GM21381 (cell line): ENCODE measurements around the gene FAM72D.
"Not testable (repeated sequence)": the region's sequence is repeated elsewhere in the genome, so short reads cannot be mapped to it uniquely, and the experiment has no call there.

ENCODE experiments used
- ATAC-seq: cut with Tn5 transposase; IDR thresholded peaks from one replicate; pipeline ENCODE4 v1.9.1; 2021; ENCODE audit warnings: mild to moderate bottlenecking, moderate library complexity; ENCODE audit not compliant: unreplicated experiment

Gene FAM72D

DNA sequence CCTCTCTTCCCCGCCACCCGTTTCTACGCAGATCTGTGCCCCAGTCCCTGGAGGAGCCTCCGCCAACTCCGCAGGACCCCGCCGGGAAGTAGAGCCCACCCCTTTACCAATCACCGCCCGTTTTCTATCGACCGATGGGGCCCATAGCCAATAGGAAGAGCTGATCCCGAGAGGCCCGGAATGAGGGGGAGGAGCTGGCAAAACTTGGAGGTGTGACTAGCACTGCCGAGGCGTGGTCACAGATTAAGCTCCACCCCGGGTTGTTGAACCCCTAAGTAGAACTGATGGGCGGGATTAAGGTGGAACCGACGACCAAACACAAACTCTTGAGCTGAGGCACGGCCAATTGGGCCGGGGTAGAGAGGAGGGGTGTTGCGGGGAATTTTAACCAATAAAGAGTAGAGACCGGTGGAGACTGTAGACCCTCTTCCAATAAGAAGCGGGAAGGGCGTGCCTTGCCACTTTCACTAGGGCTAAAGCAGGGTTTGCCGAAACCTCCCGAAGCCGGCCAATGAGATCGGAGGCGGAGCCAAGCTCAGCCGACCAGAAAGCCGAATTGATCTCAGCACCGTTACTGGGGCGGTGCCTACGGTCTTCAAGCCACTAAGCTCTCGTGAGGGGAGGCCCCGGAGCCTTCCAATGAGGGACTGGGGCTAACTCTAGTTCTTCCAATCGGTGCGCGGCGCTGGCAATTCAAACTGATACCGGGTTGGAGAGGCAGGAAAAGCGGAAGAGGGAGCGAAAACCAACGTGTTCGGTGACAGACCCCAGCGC is at the start of gene FAM72D, which contains the start of gene SRGAP2B:
TSS of gene FAM72D (plus strand) at position 691 of the 774 bp plus-strand sequence. CDS start 874 bp downstream, outside the sequence.
TSS of gene SRGAP2B (minus strand) at position 45 of the 774 bp plus-strand sequence. CDS start 2,427 bp downstream, outside the sequence.
- ATAC-seq = peak; percentile 78

DNA sequence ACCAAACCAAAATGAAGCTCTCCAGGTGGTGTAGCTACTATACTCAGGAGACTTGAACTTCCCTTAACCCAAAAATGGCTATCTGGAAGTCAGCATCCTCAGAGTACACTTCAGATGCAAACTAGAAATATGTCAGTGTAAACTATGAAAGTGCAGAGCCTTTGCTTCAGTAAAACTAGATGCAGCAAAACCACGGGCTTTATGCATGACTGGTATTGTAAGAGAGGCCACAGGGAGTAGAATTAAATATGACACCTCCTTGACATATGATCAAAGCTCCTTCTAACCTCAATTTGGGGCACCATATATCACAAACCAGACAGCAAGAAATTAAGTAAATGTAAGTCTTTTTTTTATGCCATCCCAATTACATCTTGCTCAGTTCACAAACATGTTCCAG is 48.2 kb upstream of the FAM72D start:
- not testable (repeated sequence) for ATAC-seq

DNA sequence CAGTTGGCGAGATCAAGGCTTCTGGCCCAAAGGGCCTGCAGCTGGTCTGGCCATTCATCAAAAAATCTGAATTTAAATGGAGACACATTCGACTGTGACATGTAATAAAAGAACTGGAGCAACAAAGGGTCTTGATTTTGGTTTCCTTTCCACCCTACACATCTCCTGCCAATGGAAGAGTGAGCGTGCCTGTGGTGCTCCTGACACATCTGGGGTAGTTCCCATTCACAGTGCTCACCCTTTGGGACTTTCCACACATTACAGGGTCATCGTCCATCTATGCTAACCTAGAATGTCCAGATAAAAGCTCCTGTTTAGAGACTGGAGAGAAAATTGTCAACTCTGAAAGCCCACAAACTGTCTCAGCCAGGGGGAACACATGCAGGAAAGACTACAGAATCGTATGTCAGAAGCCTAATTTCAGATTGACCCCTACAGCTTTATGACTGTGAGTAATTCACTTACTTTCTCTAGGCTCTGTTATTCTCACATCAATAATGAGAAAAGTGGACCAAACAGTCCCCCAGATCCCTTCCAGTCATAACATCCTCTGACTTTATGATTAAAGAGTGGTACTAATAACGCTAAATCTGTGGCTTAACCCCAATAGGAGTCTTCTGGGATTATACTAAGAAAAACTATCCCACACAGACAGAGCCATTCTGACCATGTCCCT is 47.5 kb upstream of the FAM72D start:
- not testable (repeated sequence) for ATAC-seq

DNA sequence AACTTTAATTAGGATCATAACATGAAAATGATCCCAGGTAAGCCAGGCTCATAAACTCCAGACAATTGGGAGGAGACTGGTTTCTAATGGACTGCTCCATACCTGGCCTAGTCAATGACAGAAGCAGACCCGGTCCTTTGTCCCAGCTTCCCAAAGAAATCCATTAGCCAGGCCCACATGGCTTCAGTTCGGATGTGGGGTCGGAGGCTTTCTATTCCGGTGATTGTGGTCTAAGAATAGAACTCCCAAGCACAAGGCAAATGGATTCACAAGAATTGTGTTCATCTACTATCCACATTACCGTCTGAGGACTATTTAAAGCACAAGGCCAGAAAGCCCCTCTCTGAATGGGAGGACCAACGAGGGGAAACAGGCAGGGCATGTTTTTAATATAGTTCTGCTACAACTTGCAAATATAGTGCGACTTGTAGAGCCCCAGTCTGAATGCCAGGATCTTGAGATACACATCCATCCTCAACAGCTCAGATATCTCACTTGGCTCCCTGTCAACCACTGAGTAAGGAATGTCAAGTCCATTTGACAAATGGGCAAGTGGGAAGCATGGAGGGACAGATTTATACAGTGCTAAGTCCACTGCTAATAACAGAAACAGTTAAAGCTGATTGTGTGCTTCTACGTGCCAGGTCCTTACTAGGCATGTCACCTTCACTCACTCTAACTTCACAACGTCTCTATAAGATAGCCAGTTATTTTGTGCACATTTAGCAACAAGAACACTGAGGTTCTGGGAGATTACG is 43.6 kb upstream of the FAM72D start:
- ATAC-seq = not testable (repeated sequence)

DNA sequence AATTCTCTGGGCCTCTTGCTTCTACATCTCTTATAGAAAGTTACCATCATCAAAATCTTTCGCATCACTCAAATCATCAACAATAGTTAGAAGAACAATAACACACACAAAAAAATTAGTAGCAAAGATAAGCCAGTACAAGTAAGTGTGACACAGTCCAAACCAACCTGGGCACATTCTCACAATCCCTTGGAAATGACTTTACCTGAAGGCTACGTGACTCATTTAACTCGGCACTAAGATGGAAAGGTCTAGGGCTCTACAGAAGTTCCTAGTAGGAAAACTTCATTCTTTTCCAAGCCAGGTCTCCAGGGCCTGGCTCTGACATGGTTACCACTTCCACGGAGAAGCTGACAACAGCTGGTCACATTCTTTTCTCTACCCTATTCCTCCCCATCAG is 42.3 kb upstream of the FAM72D start:
- ATAC-seq = not testable (repeated sequence)

DNA sequence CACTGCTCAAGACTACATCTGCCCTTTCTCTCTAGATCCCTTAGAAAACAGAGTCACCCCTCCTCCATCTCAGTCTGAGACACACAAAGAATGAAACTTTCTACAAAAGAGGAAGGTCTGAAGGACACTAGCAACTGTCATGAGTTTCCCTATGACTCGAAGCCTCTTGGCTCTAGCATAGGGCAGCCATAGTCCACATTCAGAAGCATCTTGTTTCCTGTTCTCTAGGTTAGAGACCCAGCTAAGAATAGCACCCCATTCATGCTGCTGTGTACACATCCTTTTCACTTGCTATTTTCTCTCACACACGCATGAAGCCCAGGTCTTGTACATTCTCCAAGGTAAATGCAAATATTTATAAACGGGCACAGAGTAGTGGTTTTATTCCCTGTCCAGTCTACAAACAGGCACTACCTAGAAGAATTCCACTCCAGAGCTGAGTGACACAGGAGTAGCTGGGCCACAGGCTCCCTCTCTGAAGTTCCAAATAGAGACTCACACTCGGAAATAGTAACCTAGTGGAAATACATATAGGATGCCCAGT is 40.5 kb upstream of the FAM72D start:
- peak; percentile 96 for ATAC-seq

DNA sequence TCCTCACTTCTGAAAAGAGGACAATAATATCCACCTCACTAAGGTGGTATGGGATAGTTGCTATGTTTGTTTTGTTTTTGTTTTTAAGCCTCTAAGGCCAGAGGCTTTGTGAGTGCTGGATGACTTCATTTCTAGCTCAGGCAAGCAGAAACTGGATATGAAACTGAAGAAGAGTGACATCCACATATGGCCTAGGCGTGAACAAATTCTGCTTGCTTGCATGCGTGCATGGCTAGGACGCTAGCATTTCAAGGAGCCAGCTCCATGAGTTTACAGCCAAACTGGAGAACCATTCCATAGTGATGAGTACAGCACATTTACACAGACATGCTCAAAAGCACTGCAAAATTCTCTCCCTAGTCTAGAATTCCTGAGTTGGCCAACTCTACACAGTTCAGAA is 37.6 kb upstream of the FAM72D start:
- ATAC-seq = peak; percentile 45

DNA sequence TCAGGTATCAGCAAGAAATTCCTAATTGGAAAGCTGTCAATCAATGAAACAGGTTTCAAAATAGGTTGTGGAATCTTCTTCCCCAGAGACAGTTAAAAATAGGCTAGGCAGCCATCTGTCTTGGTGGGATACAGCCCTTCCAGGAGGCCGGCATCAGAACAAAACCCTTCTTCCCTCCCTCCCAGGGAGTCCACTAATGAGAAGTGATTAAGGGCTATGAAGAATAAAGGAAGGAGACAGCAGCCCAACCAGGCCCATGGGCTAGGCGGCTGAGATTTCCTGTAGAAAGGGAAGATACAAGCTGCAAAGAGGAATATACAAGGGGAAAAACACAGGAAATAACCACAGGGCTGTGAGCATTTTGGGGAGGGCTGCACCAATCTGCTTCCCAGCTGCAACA is 32.5 kb upstream of the FAM72D start:
- not testable (repeated sequence) for ATAC-seq

DNA sequence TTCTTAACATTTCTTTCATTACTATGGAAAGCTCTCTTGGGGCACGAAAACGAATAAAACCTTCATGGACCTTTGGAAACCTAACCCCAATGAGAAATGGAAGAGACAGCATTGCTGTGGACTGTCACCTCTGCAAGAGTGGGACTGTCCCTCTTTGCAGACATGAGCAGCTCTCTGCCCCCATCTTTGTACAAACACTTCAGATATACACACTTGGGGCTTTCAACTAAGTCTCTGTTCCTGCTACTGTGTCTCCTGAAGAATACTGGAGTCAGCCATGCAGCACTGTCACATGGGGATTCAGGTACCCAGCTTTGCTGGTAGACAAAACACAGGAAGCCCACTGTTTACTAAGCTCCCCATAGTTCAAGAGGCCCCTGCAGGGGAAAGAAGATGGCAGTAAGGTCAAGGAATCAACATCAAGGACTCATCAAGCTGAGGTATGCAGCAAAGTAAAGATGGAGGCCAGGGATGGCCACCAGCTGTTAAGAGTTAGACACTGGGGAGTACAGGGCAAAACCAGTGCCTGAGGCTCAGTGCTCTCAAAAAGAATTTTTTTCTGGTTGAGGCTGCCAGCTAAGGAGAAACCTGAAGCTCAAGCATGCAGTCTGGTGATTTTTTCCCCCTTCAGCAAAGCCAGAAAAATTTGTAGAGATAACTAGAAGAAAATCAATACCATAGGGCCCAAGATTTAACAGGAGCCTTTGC is 31.7 kb upstream of the FAM72D start:
- not testable (repeated sequence) for ATAC-seq

DNA sequence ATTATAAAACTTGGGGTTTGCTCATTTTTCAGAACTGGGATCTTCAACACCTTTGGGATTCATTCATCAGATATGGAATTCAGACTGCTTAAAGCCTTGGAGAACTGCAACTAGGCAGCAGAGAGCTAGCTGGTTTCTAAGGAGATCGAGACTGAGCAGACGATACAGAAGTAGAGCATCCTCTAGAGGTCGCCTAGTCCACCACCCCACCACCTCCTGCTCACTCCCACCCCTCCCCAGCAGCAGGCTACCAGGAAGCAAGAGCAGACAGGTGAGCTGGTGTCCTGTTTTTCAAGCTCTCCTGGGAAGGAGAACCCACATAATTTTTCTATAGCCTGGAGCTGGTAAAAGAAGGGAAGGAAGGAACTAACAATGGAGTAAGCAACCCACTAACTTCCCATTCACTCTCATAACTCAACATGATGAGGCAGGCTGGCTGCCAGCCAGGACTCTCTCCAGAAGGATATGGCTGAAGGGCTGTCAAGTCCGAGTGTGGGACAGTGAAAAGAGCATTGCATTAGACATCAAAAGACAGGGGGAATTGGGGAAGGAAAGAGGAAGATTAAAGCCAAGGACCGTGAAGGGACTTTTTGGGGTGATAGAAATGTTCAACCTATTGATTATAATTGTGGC is 30.5 kb upstream of the FAM72D start:
- ATAC-seq = not testable (repeated sequence)

DNA sequence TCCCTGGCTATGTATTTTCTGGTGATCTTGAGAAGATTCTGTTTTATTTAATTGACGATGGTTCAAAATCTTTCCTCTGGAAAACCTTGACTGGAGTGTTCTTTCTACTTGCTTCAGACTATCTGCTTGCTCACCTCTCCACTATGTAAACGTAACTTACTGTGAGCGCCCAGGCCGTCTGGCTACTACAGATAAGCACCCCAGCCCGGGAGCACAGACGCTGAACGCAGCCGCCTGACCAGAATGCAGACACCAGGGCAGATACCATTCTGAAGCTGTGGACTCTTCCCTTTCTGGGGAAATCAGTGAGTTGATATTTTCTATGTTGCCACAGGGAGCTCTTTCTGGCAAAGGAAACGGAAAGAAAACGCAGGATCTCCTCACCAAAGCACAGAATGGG is 29.3 kb upstream of the FAM72D start:
- not testable (repeated sequence) for ATAC-seq

DNA sequence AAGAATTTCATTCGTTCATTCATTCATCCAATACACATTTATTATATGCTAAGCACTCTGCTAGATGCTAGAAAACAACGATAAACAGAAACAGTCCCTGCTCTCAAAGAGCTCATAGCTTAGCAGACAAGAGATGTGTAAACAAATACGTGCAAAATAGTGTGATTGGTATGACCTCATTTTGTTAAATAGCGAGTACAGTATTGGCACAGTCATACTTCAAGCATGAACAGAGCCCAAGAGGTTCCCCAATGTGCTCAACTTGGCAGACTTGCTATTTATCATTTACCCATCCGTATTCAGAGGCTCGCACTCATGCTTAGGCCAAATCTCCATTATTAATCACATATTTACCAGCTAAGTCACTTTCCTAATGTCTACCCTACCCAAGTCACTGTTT is 24.2 kb upstream of the FAM72D start:
- ATAC-seq = not testable (repeated sequence)

DNA sequence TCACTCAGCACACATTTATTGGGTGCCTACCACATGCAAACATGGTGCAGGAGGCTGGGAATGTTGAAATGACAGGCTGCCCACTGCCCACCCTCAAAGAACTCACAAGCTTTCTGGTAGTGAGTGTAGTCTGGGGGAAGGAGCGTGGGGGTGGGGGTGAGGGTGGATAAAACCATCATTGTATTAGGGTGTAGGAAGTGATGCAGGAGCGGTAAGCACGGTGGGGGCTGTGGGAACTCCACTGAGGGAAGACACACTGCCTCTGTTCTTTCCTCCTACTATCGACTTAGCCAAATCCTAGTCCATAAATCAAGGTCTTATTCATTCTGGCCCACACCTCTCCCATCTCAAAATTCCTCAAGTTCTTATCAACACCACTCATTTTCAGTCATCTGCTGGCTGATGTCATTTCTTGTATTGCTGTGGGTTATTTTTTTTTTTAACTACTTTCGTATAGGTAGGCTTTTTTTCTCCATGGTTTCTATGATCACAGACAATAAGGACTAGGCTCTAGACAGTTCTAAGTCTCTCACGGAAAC is 21.7 kb upstream of the FAM72D start:
- not testable (repeated sequence) for ATAC-seq

DNA sequence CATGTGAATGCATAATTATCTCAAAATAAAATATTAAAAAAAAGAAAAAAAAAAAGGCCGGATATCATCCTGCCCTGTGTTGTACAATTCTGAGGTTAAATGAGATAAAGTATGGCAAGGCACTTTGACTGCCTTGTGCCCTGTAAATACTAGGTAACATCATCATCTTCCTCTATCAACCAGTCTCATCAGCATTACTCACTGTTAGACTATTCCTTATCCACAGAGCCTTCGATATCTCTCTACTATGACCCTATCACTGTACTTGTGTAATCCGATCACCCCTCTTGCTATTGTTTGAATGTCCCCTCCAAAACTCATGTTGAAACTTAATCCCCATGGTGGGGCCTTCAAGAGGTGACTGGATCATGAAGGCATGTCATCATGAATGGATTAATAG is 18.9 kb upstream of the FAM72D start:
- ATAC-seq = not testable (repeated sequence)

DNA sequence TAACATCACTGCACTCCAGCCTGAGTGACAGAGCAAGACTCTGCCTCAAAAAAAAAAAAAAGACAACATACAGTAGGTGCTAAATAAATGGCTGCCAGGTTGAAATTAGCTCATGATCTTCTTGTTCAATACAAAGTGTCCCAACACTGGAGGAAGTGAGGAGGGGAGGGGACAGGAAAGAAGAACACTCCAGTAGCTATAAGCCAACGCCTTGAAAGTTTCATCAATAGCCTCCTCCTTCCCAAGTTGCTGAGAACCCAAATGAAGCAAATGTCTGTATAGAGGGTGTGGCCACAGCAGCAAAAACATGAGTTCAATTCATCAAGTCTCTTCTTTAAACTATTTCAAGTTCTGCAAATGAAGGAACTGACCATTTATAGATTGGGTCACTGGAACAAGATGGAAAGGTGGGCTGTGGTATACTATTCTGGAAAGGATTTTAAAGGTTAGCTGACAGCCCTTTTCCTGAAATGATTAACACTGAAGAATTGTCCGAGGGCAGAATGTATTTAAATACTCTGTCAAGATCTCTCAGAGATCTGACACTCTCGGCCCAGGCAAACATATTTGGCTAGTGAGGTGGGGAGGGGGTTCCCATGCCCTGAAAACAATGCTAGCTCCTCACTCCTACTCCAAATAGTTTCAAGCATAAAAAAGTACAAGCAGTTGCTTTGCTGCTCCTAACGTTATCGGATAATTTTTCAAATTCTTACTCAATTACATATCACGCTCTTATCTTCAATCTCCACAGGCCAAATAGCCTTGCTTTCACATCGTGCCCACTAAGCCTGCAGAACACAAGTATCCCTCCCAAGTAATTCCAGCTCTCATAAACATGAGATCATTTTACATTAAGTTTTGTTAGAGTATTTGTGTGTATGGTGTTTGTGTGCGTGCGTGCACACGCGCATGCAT is 17.6 kb upstream of the FAM72D start:
- ATAC-seq = not testable (repeated sequence)

DNA sequence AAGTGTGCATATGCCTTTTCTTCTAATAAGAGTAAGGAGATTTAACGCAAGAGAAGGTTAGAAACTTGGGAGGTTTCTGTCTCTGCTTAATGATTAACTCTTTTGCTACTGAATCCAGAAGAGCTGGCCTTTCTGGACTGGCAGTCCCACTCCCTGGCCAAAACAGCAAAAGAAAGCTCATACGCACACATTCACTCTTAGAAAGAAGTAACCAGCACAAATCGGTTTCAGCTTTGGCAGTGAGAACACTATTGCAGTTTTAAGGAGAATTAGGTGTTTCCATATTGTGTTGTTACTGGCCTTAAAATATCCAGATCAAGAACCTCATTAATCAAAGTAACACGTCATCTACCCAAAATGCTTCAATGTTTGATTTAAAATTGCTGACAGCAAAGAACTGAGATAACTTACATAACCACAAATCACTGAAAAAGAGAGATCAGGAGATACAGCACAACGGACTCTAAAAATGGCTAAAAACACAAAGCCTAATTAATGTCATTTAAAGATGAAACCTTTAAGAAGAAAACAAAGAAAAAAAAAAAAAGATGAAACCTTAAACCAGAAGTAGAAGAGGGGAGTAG is 16.9 kb upstream of the FAM72D start:
- not testable (repeated sequence) for ATAC-seq

DNA sequence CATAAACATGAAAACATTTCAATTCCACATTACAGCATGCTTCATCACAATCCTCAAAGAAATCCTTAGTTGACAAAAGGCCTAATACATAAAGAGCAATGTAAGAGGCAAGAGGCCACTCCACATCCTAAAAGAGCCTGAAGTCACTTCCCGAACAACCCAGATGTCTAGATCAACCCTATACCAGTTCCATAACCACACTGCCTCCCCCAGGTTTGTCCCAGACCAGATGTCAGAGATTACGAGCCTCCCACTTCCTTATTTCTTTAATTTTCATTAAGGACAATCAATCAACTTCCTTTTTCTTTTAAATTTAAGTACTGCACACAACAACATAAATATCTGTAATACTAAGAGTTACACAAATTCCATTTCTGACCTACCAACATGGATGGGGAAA is 16.0 kb upstream of the FAM72D start:
- ATAC-seq = not testable (repeated sequence)

DNA sequence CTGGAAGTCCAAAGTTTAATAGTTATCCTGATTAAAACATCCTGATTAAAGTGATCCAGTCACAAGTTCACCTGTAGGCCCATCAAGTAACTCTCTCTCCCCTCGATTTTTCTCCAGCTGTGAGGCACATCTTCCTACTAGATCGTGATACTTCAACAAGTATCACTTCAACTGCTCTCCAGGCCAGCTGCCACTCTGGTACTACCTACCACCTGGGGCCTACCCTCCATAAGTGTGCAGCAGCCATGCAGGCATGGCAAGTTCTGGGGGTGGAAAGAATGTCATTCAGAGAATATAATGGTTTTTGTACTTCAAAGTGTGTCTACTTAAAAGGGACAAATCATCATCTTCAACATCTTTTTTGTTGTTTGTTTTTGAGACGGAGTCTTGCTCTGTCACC is 15.6 kb upstream of the FAM72D start:
- not testable (repeated sequence) for ATAC-seq
